ENCODE measurements around the gene ZNF593.

The ZNF593 gene

DNA sequence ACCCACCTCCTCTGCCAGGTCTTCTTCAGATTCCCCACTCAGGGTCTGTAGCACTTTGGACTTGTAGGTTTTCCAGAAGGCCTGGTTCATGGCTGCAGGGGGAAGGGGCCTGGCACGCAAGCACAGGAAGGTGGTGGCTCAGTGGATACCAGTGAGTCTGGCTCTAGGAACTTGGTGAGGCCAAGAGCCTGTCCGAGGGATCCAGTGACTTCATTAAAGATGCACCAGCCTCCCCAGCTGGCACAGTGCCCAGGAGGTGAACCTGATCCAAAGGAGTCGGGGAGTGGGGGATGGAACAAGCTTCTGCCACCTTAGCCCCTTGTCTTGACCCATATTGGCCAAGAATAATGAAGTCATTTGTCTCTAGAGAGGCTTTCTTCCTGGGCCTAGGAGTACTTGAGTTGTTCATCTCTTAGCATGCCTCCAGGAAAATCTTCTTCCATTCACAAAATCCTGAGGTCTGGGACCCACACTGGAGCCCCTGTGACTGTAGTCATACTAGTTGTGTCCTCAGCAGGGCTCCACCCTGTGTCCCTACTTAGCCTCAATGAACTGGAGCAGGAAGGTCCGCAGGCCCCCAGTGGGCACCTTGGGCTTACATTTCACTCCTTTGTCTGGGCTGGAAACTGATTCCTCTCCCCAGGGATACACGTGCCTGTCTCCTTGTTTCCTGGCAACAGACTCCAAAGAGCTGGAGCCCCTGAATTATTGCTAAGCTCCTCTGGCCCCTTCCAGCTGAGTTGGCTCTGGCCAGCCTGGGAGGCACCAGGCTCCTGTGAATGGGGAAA, 1.1 kb upstream of the ZNF593 start, which contains the start of gene C1orf232:
C1orf232 (minus strand) TSS at position 554 of the 788 bp plus-strand sequence; CDS start at position 90, 464 bp downstream.
- H3K27ac ChIP-seq, result peak within 1 kb of the TSS; percentile 55
- DNase-seq (ENCODE audit: low spot score), result no peak
- TF ChIP-seq, protein P1, sequence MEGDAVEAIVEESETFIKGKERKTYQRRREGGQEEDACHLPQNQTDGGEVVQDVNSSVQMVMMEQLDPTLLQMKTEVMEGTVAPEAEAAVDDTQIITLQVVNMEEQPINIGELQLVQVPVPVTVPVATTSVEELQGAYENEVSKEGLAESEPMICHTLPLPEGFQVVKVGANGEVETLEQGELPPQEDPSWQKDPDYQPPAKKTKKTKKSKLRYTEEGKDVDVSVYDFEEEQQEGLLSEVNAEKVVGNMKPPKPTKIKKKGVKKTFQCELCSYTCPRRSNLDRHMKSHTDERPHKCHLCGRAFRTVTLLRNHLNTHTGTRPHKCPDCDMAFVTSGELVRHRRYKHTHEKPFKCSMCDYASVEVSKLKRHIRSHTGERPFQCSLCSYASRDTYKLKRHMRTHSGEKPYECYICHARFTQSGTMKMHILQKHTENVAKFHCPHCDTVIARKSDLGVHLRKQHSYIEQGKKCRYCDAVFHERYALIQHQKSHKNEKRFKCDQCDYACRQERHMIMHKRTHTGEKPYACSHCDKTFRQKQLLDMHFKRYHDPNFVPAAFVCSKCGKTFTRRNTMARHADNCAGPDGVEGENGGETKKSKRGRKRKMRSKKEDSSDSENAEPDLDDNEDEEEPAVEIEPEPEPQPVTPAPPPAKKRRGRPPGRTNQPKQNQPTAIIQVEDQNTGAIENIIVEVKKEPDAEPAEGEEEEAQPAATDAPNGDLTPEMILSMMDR (conservative IDR thresholded peaks at IDR 0.05; ENCODE audit: low read depth), result no peak
- ChIA-PET POLR2A (ENCODE audit: low non-redundant PET) (interaction anchor here (0.5 to 1.0 kb wide), 2 partner anchors 65 to 228 kb away, joined by 3 to 5 read pairs; partner anchors contain the start of gene CEP85), CTCF (interaction anchor here (0.5 to 0.7 kb wide), 3 partner anchors 64 to 402 kb away, joined by 3 to 4 read pairs (median 3); no protein-coding TSS in a partner anchor)

- POLR2A ChIA-PET (ENCODE audit: low non-redundant PET), result interaction anchor here (0.5 to 1.0 kb wide), 2 partner anchors 64 to 228 kb away, joined by 3 to 5 read pairs; partner anchors contain the start of gene CEP85
- TF ChIP-seq, protein P1 (conservative IDR thresholded peaks at IDR 0.05; ENCODE audit: low read depth), result no peak
- CTCF ChIA-PET, result interaction anchor here (0.5 to 1.6 kb wide), 13 partner anchors 8 to 401 kb away, joined by 3 to 15 read pairs (median 4); partner anchors contain the start of gene CEP85
- DNase-seq (ENCODE audit: low spot score), result no peak
- peak overlapping the region; percentile 55 for H3K27ac ChIP-seq
Observed at GRCh38 chr1:26169198-26169554, 532 bp upstream of the ZNF593 start.

- CTCF ChIA-PET, result interaction anchor here (0.7 to 1.6 kb wide), 9 partner anchors 9 to 163 kb away, joined by 3 to 15 read pairs (median 4); partner anchors contain the start of gene CEP85
- POLR2A ChIA-PET (ENCODE audit: low non-redundant PET), result no interaction called here
- TF ChIP-seq, protein P1 (conservative IDR thresholded peaks at IDR 0.05; ENCODE audit: low read depth), result no peak
- no peak for DNase-seq (ENCODE audit: low spot score)
- H3K27ac ChIP-seq, result peak overlapping the region; percentile 55
Observed at GRCh38 chr1:26170472-26170821, 739 bp downstream of the ZNF593 start.

GRCh38 chr1:26171084-26172072, 1.7 kb downstream of the ZNF593 start, which contains the start of gene ZNF593OS:
Gene ZNF593OS, minus strand, starts transcription at chr1:26171832. Its CDS starts 171 bp downstream, at chr1:26171661.
- CTCF ChIA-PET, result interaction anchor here (1.3 kb wide), 1 partner anchor 62 kb away, joined by 10 read pairs; the partner anchor contains the start of gene CEP85
- H3K27ac ChIP-seq, result peak within 1 kb of the TSS; percentile 55
- TF ChIP-seq, protein P1 (conservative IDR thresholded peaks at IDR 0.05; ENCODE audit: low read depth), result no peak
- POLR2A ChIA-PET (ENCODE audit: low non-redundant PET), result interaction anchor here (0.6 kb wide), 1 partner anchor 239 kb away, joined by 5 read pairs; the partner anchor contains the start of gene LIN28A
- DNase-seq (ENCODE audit: low spot score), result no peak

DNA sequence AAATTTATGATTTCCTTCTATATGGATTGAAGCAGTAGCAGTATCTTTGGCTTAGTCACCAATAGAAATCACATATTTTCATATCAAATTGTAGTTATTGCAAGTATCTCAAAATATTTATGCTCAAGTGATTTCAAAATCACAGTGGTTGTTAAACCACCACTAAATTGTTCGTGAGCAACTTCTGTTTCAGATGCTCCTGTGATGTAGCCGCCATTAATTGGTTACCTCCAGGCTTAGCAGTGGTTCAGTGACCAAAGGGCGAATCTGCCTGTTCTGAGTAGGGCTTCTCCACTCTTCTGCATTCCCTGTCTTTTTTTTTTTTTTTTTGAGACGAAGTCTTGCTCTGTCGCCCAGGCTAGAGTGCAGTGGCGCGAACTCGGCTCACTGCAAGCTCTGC, 5.6 kb downstream of the ZNF593 start:
- no peak overlapping the region for H3K27ac ChIP-seq
- CTCF ChIA-PET, result no interaction called here
- POLR2A ChIA-PET (ENCODE audit: low non-redundant PET), result no interaction called here

More for the DNA sequence above, 5.6 kb downstream of the ZNF593 start:
- no peak for DNase-seq (ENCODE audit: low spot score)
- TF ChIP-seq, protein P1 (conservative IDR thresholded peaks at IDR 0.05; ENCODE audit: low read depth), result no peak

Measured in RWPE1 (cell line).